WERI-Rb-1 (cell line): Measurements from ENCODE around the gene SLIT3.
A peak's percentile ranks its signal among the peaks of the same experiment; 100 is the strongest.

ENCODE experiments used
- DNase-seq: peaks from one replicate; pipeline ENCODE4 v3.0.0-alpha.2; 2020
- H3K27ac ChIP-seq: fragments of 250-450 bp; sonication (Bioruptor Pico); 2 replicates; pipeline ENCODE4 v1.5.1; 2020; ENCODE audit warnings: mild to moderate bottlenecking, moderate library complexity
- H3K27me3 ChIP-seq: fragments of 250-450 bp; sonication (Bioruptor Pico); 2 replicates; pipeline ENCODE4 v1.5.1; 2021; ENCODE audit warnings: mild to moderate bottlenecking, low read depth, moderate library complexity; ENCODE audit not compliant: insufficient read depth, severe bottlenecking
- H3K36me3 ChIP-seq: fragments of 250-450 bp; sonication (Bioruptor Pico); 2 replicates; pipeline ENCODE4 v1.5.1; 2020; ENCODE audit warnings: mild to moderate bottlenecking, moderate library complexity
- H3K4me3 ChIP-seq: 2 replicates; pipeline ENCODE4 v1.5.1; 2011; ENCODE audit warnings: low read depth, mild to moderate bottlenecking, control low read depth, low read length
- H3K9me3 ChIP-seq: fragments of 250-450 bp; sonication (Bioruptor Pico); 2 replicates; pipeline ENCODE4 v1.5.1; 2021; ENCODE audit warnings: mild to moderate bottlenecking, moderate library complexity; ENCODE audit not compliant: severe bottlenecking
- TF ChIP-seq, protein P1 (sequence below): IDR thresholded peaks from 2 replicates; pipeline ENCODE4 v1.5.1; 2011; ENCODE audit warnings: low read depth, mild to moderate bottlenecking, control low read depth, inconsistent platforms, low read length

The SLIT3 gene

DNA sequence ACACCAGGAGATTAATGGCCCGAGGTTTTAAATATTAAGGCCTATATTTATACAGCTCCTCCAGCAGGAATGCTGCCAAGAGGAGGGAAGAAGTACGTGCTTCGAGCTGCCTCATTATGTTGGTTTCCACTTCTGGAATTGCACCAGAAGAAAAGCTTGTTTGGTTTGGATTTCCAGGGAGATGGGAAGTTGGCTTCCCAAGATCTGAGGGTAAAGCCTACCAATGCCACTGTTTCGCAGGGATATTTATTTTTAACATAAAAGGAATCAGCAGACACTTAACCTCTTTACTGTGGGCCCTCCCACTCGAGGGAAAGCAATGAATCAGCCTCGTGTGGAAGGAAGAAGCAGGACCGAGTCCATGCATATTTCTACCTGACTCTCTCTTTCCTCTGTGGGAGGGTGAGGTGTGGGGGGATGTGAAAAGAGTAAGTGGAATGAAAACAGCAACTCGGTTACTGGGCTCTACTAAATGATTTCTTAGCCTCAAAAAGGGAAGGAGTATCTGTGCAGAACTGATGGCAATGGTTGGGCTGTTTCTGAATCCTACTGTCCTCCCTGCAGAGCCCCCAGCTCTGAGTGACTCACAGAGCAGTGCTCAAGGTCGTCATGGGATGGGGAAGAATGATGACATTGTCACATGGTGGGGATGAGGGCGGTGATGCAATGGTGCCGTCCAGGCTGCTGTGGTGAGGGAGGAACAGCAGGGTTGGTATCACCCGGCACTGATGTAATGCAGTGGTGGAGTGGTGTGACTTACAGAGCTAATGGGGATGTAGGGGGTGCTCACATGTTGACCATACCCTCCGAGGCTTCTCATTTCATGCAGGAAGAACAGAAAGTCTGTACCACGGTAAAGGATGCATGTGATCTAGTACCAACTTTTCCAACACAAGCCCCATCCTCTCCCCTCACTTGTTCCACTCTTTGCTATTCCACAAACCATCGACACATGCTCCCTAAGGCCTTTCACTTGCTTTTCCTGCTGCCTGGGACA lies 506.8 kb downstream of the SLIT3 start:
- Histone ChIP-seq H3K27me3 (peaks cover 89% of the 10 kb centered on the region), H3K4me3 (no peak overlapping the region), H3K9me3 (no peaks in the 10 kb centered on the region), H3K36me3 (no peaks in the 10 kb centered on the region), H3K27ac (no peak overlapping the region)
- TF ChIP-seq, protein P1, sequence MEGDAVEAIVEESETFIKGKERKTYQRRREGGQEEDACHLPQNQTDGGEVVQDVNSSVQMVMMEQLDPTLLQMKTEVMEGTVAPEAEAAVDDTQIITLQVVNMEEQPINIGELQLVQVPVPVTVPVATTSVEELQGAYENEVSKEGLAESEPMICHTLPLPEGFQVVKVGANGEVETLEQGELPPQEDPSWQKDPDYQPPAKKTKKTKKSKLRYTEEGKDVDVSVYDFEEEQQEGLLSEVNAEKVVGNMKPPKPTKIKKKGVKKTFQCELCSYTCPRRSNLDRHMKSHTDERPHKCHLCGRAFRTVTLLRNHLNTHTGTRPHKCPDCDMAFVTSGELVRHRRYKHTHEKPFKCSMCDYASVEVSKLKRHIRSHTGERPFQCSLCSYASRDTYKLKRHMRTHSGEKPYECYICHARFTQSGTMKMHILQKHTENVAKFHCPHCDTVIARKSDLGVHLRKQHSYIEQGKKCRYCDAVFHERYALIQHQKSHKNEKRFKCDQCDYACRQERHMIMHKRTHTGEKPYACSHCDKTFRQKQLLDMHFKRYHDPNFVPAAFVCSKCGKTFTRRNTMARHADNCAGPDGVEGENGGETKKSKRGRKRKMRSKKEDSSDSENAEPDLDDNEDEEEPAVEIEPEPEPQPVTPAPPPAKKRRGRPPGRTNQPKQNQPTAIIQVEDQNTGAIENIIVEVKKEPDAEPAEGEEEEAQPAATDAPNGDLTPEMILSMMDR = no peak
- DNase-seq = no peak

DNA sequence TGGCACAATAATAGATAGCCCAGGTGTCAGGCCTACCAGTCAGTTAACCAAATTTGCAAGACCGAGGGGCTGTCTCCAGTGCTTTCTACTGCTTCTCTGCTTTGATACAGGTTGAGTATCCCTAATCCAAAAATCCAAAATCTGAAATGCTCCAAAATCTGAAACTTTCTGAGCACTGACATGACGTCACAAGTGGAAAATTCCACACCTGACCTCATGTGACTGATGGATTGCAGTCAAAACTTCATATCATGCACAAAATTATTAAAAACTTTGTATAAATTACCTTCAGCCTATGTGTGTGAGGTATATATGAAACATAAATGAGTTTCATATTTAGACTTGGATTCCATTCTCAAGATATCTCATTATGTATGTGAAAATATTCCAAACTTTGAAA lies 508.3 kb downstream of the SLIT3 start:
- no peaks in the 10 kb centered on the region for H3K9me3 ChIP-seq
- no peaks in the 10 kb centered on the region for H3K36me3 ChIP-seq
- H3K27me3 ChIP-seq = peaks cover 90% of the 10 kb centered on the region
- no peak overlapping the region for H3K4me3 ChIP-seq
- TF ChIP-seq, protein P1 = no peak
- no peak for DNase-seq
- no peak overlapping the region for H3K27ac ChIP-seq

DNA sequence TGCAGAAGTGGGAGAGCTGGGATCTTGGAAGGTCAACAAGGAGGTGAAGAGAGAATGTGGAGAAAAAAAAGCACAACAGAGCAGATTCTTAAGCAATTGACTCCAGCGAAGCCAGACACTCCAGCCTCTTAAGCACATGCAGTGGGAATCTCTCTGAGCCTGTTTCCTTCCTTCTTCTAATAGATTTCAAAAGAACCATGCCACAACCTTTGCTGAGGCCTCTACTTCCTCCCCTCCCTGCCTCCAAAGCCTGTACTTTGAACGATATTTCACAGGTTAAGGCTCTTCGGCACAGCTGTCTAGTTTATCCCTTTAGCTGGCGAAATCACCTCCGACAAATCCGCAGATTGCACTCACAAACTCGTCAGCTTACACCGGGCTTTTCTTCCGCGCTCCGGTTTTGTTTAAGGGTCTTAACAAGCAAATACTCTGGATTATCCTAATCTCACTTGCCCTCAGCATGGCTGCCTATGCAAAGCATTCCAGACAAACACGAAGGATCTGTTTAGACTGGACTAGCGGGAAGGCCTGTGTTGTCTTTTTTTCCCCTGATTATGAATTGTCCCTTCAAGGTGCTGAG lies 510.2 kb downstream of the SLIT3 start:
- peak; percentile 87 for DNase-seq
- no peak overlapping the region for H3K27ac ChIP-seq
- no peak overlapping the region for H3K4me3 ChIP-seq
- peaks cover 3% of the 10 kb centered on the region for H3K9me3 ChIP-seq
- peaks cover 92% of the 10 kb centered on the region for H3K27me3 ChIP-seq
- TF ChIP-seq, protein P1 = no peak
- no peaks in the 10 kb centered on the region for H3K36me3 ChIP-seq

DNA sequence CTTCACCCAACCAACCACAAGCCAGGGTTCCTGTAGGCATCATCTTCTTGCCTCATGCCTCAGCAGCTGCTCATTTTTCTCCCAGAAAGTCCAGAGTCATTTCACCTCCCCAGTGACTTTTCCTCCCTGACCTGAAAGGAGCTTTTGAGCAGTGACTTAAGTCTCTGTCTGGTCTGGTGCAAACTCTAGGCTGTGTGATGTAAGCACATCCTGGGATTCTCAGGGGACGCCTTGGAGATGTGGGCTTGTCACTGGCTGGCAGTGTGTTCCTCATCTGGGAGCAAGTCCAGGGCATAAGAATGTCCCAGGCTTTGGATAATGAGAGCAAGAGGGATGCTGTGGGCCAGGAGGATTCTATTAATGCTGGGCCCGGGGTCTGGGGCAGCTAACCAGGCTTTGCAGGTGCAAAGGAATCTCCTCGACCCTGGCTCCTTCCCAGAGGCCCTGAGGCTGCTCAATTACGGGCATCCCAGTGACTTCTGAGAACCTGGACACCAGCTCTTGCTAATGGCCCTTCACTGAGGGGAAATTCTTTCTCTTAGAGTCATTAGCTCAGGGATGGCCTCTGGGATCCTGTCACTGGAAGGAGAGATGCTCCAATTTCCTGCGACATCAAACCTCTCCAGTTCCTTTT lies 510.8 kb downstream of the SLIT3 start:
- Histone ChIP-seq H3K9me3 (peaks cover 3% of the 10 kb centered on the region), H3K27me3 (peaks cover 92% of the 10 kb centered on the region), H3K27ac (no peak overlapping the region), H3K4me3 (no peak overlapping the region), H3K36me3 (no peaks in the 10 kb centered on the region)
- no peak for DNase-seq
- TF ChIP-seq, protein P1 = no peak

DNA sequence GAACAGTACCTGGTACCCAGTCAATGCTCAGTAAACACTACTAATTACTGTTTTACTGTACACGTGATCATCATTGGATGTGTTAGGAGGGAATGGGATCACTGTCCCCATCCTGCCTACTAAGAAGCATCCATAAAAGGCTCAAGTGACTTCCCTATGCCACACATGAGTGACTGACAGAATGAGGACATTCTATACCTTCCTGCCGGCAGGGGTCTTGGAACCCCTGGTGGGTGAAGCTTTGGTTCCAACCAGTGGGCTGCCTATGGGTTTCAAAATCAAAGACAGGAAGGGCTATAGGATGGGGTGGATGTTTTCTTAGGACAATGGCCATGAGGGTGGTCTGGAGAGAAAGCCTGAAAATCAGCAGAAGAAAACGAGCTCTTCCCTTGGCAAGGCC lies 512.2 kb downstream of the SLIT3 start:
- no peak for DNase-seq
- Histone ChIP-seq H3K36me3 (no peaks in the 10 kb centered on the region), H3K9me3 (peaks cover 3% of the 10 kb centered on the region), H3K27me3 (peaks cover 94% of the 10 kb centered on the region), H3K27ac (no peak overlapping the region), H3K4me3 (no peak overlapping the region)
- TF ChIP-seq, protein P1 = no peak
